ENCODE measurements around the gene MACF1.
"Not testable (repeated sequence)": the region's sequence is repeated elsewhere in the genome, so short reads cannot be mapped to it uniquely, and the experiment has no call there.

MACF1 gene

GRCh38 chr1:39466413-39467107, 262.1 kb downstream of the MACF1 start:
- DNase-seq (ENCODE audit: low read depth): no peak

GRCh38 chr1:39467108-39467720, 262.7 kb downstream of the MACF1 start:
- DNase-seq (ENCODE audit: low read depth): not testable (repeated sequence)

GRCh38 chr1:39469150-39469549, 264.7 kb downstream of the MACF1 start:
- DNase-seq (ENCODE audit: low read depth): no peak

GRCh38 chr1:39470040-39470439, 265.5 kb downstream of the MACF1 start:
- no peak for DNase-seq (ENCODE audit: low read depth)

GRCh38 chr1:39472826-39473225, 268.3 kb downstream of the MACF1 start:
- no peak for DNase-seq (ENCODE audit: low read depth)

GRCh38 chr1:39473324-39473723, 268.8 kb downstream of the MACF1 start:
- no peak for DNase-seq (ENCODE audit: low read depth)

GRCh38 chr1:39474810-39475209, 270.3 kb downstream of the MACF1 start:
- DNase-seq (ENCODE audit: low read depth): no peak

- not testable (repeated sequence) for DNase-seq (ENCODE audit: low read depth)
Observed at GRCh38 chr1:39475551-39475950, 271.1 kb downstream of the MACF1 start.

- no peak for DNase-seq (ENCODE audit: low read depth)
Observed at GRCh38 chr1:39478126-39478915, 273.8 kb downstream of the MACF1 start.

- no peak for DNase-seq (ENCODE audit: low read depth)
Observed at GRCh38 chr1:39481289-39481688, 276.8 kb downstream of the MACF1 start.

- no peak for DNase-seq (ENCODE audit: low read depth)
Observed at GRCh38 chr1:39483276-39483675, 278.8 kb downstream of the MACF1 start.

- DNase-seq (ENCODE audit: low read depth): no peak
Observed at GRCh38 chr1:39484564-39484963, 280.1 kb downstream of the MACF1 start.

GRCh38 chr1:39485046-39485803, 280.7 kb downstream of the MACF1 start:
- no peak for DNase-seq (ENCODE audit: low read depth)

GRCh38 chr1:39488012-39488545, 283.6 kb downstream of the MACF1 start:
- DNase-seq (ENCODE audit: low read depth): no peak

- DNase-seq (ENCODE audit: low read depth): no peak
Observed at GRCh38 chr1:39488793-39489566, 284.5 kb downstream of the MACF1 start.

GRCh38 chr1:39489567-39490239, 285.2 kb downstream of the MACF1 start:
- DNase-seq (ENCODE audit: low read depth): no peak

GRCh38 chr1:39490596-39491145, 286.2 kb downstream of the MACF1 start:
- DNase-seq (ENCODE audit: low read depth): no peak

- no peak for DNase-seq (ENCODE audit: low read depth)
Observed at GRCh38 chr1:39491146-39491921, 286.8 kb downstream of the MACF1 start, which contains the start of gene BMP8A. TSS of gene BMP8A (plus strand) at chr1:39491636. CDS start at chr1:39491992, 356 bp downstream.
